Stimulated activated effector memory CD8-positive, alpha-beta T cell treated with anti-CD3 and anti-CD28 coated beads, Interleukin-12 subunit alpha, Interleukin-12 subunit beta, amount 100 ng/mL, for 72 hours (primary cell): ENCODE measurements around the gene FANCL.
"Not testable (repeated sequence)": the region's sequence is repeated elsewhere in the genome, so short reads cannot be mapped to it uniquely, and the experiment has no call there.

Source experiments
- ATAC-seq: fragments of 150-1000 bp; cut with Tn5 transposase; 2 replicates; pipeline ENCODE4 v1.10.0; 2021
- DNase-seq, 2 donors: peaks; one replicate each; pipeline ENCODE4 v3.0.0; 2021 to 2022; ENCODE audit warnings: low spot score in 2 of 2
- H3K27ac Mint-ChIP-seq: one replicate; pipeline ENCODE4 v1.8.0; 2022; ENCODE audit warnings: mild to moderate bottlenecking, mixed read lengths
- H3K36me3 Mint-ChIP-seq: one replicate; pipeline ENCODE4 v1.8.0; 2022; ENCODE audit warnings: mild to moderate bottlenecking, mixed read lengths
- H3K4me1 Mint-ChIP-seq: one replicate; pipeline ENCODE4 v1.8.0; 2022; ENCODE audit warnings: mixed read lengths
- H3K4me3 Mint-ChIP-seq: one replicate; pipeline ENCODE4 v1.8.0; 2022; ENCODE audit warnings: mild to moderate bottlenecking, mixed read lengths
- H3K9me3 Mint-ChIP-seq: one replicate; pipeline ENCODE4 v1.8.0; 2022; ENCODE audit warnings: mixed read lengths

Gene FANCL

GRCh38 chr2:58228299-58228698 is 12.8 kb downstream of the FANCL start:
- no peak for DNase-seq
- Mint-ChIP-seq H3K9me3 (no peaks in the 10 kb centered on the region), H3K27ac (no peak overlapping the region), H3K4me3 (no peak overlapping the region), H3K36me3 (peaks cover 17% of the 10 kb centered on the region), H3K4me1 (peaks cover 2% of the 10 kb centered on the region)
- no peak for ATAC-seq

DNA sequence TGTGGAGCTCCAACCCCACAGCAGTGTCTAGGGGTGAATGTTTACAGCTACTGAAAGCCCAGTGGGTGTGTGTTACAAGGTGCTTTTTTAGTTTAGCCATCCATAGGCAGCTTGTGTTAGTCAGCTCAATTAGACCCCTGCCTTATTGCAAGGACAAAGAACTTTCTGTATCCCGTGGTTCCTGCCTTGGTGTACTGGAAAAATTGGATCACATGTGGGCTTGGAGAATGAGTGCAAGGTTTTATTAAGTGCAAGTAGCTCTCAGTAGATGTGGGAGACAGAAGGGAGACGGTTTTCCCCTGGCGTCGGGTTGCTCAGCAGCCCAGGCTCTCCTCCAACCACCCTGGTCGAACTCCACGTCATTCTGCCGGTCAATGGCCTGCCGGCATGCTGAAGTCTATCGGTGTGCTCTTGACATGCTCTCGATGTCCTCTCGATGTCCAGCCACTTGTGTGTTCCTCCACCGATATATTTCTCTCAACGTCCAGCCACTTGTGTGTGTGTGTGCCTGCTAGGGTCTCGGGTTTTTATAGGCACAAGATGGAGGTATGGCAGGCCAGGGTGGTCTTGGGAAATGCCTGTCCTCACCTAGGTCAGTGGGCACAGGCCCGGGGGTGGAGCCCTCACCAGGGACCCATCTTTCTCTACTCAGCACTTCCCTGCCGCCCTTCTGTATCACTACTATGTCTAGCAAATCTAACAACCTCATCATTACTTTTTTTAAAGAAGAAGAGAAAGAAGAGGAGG is 13.8 kb downstream of the FANCL start:
- H3K9me3 Mint-ChIP-seq = no peaks in the 10 kb centered on the region
- H3K27ac Mint-ChIP-seq = peak overlapping the region; percentile 55
- DNase-seq (no peak), ATAC-seq (no peak)
- peaks cover 17% of the 10 kb centered on the region for H3K36me3 Mint-ChIP-seq
- H3K4me1 Mint-ChIP-seq = no peaks in the 10 kb centered on the region
- H3K4me3 Mint-ChIP-seq = no peak overlapping the region

DNA sequence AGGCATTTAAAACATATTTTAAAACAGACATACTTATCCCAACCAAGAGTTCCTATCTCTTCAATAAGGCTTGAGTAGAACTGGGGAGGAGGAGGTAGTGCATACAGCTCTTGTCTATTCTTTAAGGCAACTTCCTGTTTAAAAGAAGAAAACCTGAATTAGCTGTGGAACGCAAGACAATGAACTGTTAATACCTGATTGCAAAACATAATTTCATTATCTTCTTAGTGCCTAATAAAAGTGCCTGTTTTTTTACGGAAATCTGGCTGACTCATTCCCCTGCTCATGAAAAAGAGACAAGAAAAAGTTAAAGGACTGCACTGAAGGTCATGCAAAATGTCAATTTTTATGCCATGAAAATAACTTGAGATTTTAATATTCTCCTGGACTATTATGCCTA is 19.2 kb downstream of the FANCL start:
- Mint-ChIP-seq H3K4me1 (no peaks in the 10 kb centered on the region), H3K36me3 (peaks cover 24% of the 10 kb centered on the region), H3K9me3 (no peaks in the 10 kb centered on the region), H3K27ac (no peak overlapping the region), H3K4me3 (no peak overlapping the region)
- DNase-seq (no peak), ATAC-seq (no peak)

- H3K4me1 Mint-ChIP-seq = no peaks in the 10 kb centered on the region
- H3K4me3 Mint-ChIP-seq = no peak overlapping the region
- DNase-seq (no peak), ATAC-seq (no peak)
- no peak overlapping the region for H3K27ac Mint-ChIP-seq
- H3K9me3 Mint-ChIP-seq = peaks cover 8% of the 10 kb centered on the region
- H3K36me3 Mint-ChIP-seq = peaks cover 33% of the 10 kb centered on the region
Measured at GRCh38 chr2:58215429-58215828, 25.7 kb downstream of the FANCL start.

- H3K9me3 Mint-ChIP-seq, H3K27ac Mint-ChIP-seq: not testable (repeated sequence)
- peaks cover 12% of the 10 kb centered on the region for H3K36me3 Mint-ChIP-seq
Measured at GRCh38 chr2:58210951-58211568, 30.1 kb downstream of the FANCL start.

DNA sequence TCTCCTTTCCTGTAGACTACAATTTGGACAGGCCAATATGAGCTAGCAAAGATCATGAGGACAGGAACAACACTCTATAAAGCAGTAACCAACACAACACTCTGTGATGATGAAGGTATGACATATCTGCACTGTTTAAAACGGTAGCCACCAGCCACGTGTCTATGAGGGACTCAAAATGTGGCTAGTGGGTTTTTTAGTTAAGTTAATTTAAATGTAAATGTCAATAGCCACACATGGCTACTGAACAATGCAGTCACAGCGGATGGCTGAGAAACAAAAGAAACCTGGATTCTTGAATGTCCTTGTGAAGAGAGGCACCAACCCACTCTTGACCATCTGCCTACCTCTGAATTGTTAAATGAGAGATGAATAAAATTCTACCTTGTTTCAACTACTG is 33.9 kb downstream of the FANCL start:
- ATAC-seq (no peak), DNase-seq (no peak)
- Mint-ChIP-seq H3K4me1 (no peaks in the 10 kb centered on the region), H3K27ac (no peak overlapping the region), H3K4me3 (no peak overlapping the region), H3K9me3 (peaks cover 8% of the 10 kb centered on the region), H3K36me3 (peaks cover 11% of the 10 kb centered on the region)

More at GRCh38 chr2:58210951-58211568, 30.1 kb downstream of the FANCL start:
- H3K4me1 Mint-ChIP-seq, ATAC-seq, DNase-seq, H3K4me3 Mint-ChIP-seq: not testable (repeated sequence)

- Mint-ChIP-seq H3K4me1 (no peaks in the 10 kb centered on the region), H3K4me3 (no peak overlapping the region), H3K36me3 (peaks cover 11% of the 10 kb centered on the region), H3K9me3 (peaks cover 6% of the 10 kb centered on the region), H3K27ac (no peak overlapping the region)
- DNase-seq = no peak
- no peak for ATAC-seq
Measured at GRCh38 chr2:58206785-58207184, 34.3 kb downstream of the FANCL start.

GRCh38 chr2:58204195-58204959 is 36.7 kb downstream of the FANCL start:
- Mint-ChIP-seq H3K27ac (no peak overlapping the region), H3K36me3 (peaks cover 20% of the 10 kb centered on the region), H3K9me3 (no peaks in the 10 kb centered on the region), H3K4me1 (no peaks in the 10 kb centered on the region), H3K4me3 (no peak overlapping the region)
- DNase-seq = no peak
- ATAC-seq = no peak

GRCh38 chr2:58203018-58203417 is 38.1 kb downstream of the FANCL start:
- Mint-ChIP-seq H3K36me3 (peaks cover 28% of the 10 kb centered on the region), H3K9me3 (no peaks in the 10 kb centered on the region), H3K27ac (no peak overlapping the region), H3K4me1 (no peaks in the 10 kb centered on the region), H3K4me3 (no peak overlapping the region)
- ATAC-seq (no peak), DNase-seq (no peak)

DNA sequence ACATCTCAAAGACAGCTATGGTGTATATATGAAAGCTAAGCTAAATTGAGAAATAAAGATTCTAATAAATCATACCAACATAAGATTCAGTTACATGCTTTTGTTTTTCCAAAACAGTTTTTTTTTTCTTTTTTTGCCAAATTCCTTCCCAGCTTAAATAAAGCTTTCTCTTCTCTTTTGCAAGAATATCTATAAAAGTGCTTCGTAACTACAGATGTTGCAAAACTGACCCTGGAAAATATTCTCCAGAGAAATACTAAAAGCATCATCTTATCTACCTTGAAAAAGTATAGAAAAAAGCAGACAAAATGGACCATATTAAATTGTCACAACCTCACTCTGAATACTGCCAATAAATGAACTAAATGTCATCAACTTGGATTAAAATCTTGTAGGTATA is 38.7 kb downstream of the FANCL start:
- H3K4me1 Mint-ChIP-seq = no peaks in the 10 kb centered on the region

GRCh38 chr2:58197894-58198293 is 43.2 kb downstream of the FANCL start:
- no peak for DNase-seq
- no peak overlapping the region for H3K4me3 Mint-ChIP-seq
- H3K27ac Mint-ChIP-seq = no peak overlapping the region
- H3K36me3 Mint-ChIP-seq = peaks cover 34% of the 10 kb centered on the region
- H3K9me3 Mint-ChIP-seq = no peaks in the 10 kb centered on the region
- no peak for ATAC-seq
- no peaks in the 10 kb centered on the region for H3K4me1 Mint-ChIP-seq

More for the DNA sequence above, 38.7 kb downstream of the FANCL start:
- no peak overlapping the region for H3K27ac Mint-ChIP-seq
- no peaks in the 10 kb centered on the region for H3K9me3 Mint-ChIP-seq
- H3K4me3 Mint-ChIP-seq = no peak overlapping the region
- DNase-seq (no peak), ATAC-seq (no peak)
- peaks cover 34% of the 10 kb centered on the region for H3K36me3 Mint-ChIP-seq

- H3K4me3 Mint-ChIP-seq = no peak overlapping the region
- H3K27ac Mint-ChIP-seq = no peak overlapping the region
- DNase-seq (no peak), ATAC-seq (no peak)
- no peaks in the 10 kb centered on the region for H3K9me3 Mint-ChIP-seq
- peaks cover 20% of the 10 kb centered on the region for H3K36me3 Mint-ChIP-seq
- no peaks in the 10 kb centered on the region for H3K4me1 Mint-ChIP-seq
Measured at GRCh38 chr2:58195662-58196061, 45.5 kb downstream of the FANCL start.

DNA sequence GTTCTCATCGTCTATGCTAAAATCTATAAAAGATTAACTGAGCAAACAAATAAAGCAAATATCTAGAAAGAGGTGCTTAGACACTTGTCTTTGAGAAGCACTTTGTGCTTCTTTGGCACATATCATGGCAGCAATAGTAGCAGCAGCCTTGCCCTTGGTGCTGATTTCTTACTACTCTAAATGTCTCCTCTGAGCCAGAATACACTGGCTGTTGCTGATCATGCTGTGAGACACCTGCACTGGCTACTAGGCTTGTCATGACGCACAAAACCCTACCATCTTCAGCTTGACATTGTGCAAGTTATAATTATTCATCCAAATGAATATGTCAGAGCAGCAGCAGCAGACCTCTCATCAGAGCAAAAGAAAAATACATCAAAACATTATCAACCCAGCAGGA is 46.7 kb downstream of the FANCL start:
- Mint-ChIP-seq H3K27ac (no peak overlapping the region), H3K4me1 (no peaks in the 10 kb centered on the region), H3K4me3 (no peak overlapping the region), H3K36me3 (peaks cover 14% of the 10 kb centered on the region), H3K9me3 (no peaks in the 10 kb centered on the region)
- no peak for ATAC-seq
- no peak for DNase-seq

DNA sequence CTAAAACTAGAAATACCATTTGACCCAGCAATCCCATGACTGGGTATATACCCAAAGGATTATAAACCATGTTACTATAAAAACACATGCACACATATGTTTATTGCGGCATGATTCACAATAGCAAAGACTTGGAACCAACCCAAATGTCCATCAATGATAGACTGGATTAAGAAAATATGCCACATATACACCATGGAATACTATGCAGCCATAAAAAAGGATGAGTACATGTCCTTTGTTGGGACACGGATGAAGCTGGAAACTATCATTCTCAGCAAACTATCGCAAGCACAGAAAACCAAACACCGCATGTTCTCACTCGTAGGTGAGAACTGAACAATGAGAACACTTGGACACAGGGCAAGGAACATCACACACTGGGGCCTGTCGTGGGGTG is 54.1 kb downstream of the FANCL start:
- H3K9me3 Mint-ChIP-seq, H3K27ac Mint-ChIP-seq, H3K4me1 Mint-ChIP-seq, H3K36me3 Mint-ChIP-seq, DNase-seq, H3K4me3 Mint-ChIP-seq, ATAC-seq: not testable (repeated sequence)

GRCh38 chr2:58186501-58186900 is 54.6 kb downstream of the FANCL start:
- DNase-seq (no peak), ATAC-seq (no peak)
- Mint-ChIP-seq H3K4me1 (no peaks in the 10 kb centered on the region), H3K9me3 (no peaks in the 10 kb centered on the region), H3K27ac (no peak overlapping the region), H3K4me3 (no peak overlapping the region), H3K36me3 (no peaks in the 10 kb centered on the region)

DNA sequence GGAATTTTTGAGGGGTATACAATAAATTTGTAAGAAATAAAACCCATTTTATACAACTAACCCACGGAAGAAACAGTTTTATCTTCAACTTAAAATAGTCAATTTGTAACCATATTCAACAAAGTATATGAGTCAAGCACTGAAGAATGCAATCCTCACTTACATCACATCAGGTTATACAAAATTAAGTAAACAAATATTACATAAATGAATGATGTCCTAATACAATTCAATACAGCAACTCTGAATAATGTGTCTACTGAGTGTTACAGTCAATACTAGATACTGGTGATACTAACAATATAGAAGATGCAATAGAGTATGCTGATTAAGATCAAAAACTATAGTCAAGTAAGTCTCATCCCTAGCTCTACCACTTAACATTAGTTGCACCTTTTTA is 58.6 kb downstream of the FANCL start:
- no peak overlapping the region for H3K4me3 Mint-ChIP-seq
- no peak overlapping the region for H3K27ac Mint-ChIP-seq
- DNase-seq = no peak
- no peak for ATAC-seq
- no peaks in the 10 kb centered on the region for H3K4me1 Mint-ChIP-seq
- no peaks in the 10 kb centered on the region for H3K36me3 Mint-ChIP-seq
- H3K9me3 Mint-ChIP-seq = peaks cover 2% of the 10 kb centered on the region
